Measurements from ENCODE around the gene CACNA1I.

DNA sequence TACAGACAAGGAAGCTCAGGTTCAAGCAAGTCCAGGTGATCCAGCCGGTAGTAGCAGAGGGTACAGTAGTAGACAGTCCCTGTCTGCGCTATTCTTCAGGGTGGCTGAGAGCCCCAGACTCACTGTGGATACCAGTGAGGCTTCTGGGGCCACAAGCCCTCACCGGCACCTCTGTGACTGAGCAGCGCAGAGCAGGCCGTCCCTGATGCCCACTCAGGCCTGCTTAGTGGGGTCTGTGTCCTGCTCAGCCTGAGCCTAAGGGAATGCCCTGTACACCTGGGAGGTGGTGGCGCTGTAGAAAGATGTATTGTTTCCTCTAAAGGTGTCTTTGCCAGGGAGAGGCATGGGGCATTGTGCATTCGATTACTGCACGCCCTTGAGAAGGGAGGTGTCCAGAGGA, 143.8 kb downstream of the CACNA1I start:
- TF ChIP-seq, protein P1, sequence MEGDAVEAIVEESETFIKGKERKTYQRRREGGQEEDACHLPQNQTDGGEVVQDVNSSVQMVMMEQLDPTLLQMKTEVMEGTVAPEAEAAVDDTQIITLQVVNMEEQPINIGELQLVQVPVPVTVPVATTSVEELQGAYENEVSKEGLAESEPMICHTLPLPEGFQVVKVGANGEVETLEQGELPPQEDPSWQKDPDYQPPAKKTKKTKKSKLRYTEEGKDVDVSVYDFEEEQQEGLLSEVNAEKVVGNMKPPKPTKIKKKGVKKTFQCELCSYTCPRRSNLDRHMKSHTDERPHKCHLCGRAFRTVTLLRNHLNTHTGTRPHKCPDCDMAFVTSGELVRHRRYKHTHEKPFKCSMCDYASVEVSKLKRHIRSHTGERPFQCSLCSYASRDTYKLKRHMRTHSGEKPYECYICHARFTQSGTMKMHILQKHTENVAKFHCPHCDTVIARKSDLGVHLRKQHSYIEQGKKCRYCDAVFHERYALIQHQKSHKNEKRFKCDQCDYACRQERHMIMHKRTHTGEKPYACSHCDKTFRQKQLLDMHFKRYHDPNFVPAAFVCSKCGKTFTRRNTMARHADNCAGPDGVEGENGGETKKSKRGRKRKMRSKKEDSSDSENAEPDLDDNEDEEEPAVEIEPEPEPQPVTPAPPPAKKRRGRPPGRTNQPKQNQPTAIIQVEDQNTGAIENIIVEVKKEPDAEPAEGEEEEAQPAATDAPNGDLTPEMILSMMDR (IDR thresholded peaks at IDR 0.05) = no peak
- no peak for TF ChIP-seq POLR2AphosphoS5 (IDR thresholded peaks at IDR 0.05)

Measured in esophagus muscularis mucosa (tissue), 3 donors.